Osteoblast (primary cell): ENCODE measurements around the gene PSD2. TPM values are rescaled to one million over a fixed set of nuclear protein-coding genes. Genes with fewer than 3 reads are reported as not detected.
A peak's percentile ranks its signal among the peaks of the same experiment; 100 is the strongest.

Experiments
- DNase-seq: peaks from one replicate; pipeline ENCODE4 v3.0.0; 2011; ENCODE audit warnings: low spot score, mixed read lengths; ENCODE audit not compliant: insufficient read length; ENCODE audit errors: missing footprints
- H2AFZ ChIP-seq: 2 replicates; pipeline ENCODE4 v1.6.0; 2011; ENCODE audit warnings: mild to moderate bottlenecking, low read length
- H3K27ac ChIP-seq: 2 replicates; pipeline ENCODE4 v1.5.1; 2011; ENCODE audit warnings: mild to moderate bottlenecking, low read depth, low read length, moderate library complexity
- H3K27me3 ChIP-seq: 2 replicates; pipeline ENCODE4 v1.6.0; 2012; ENCODE audit warnings: mild to moderate bottlenecking, control low read depth, inconsistent platforms, low read length, moderate library complexity; ENCODE audit not compliant: insufficient read depth
- H3K36me3 ChIP-seq: 2 replicates; pipeline ENCODE4 v1.5.1; 2011; ENCODE audit warnings: mild to moderate bottlenecking, low read length, control low read depth, moderate library complexity; ENCODE audit not compliant: insufficient read depth
- H3K4me1 ChIP-seq: 2 replicates; pipeline ENCODE4 v1.5.1; 2011; ENCODE audit warnings: mild to moderate bottlenecking, low read length, control low read depth, moderate library complexity; ENCODE audit not compliant: insufficient read depth
- H3K4me2 ChIP-seq: 2 replicates; pipeline ENCODE4 v1.6.0; 2011; ENCODE audit warnings: mild to moderate bottlenecking, low read length; ENCODE audit not compliant: insufficient read depth
- H3K4me3 ChIP-seq: fragments of 200-600 bp; sonication (generic); 3 replicates; pipeline ENCODE4 v1.5.1; 2012; ENCODE audit warnings: mild to moderate bottlenecking, low read length, inconsistent platforms; ENCODE audit not compliant: insufficient read depth
- H3K79me2 ChIP-seq: 2 replicates; pipeline ENCODE4 v1.6.0; 2012; ENCODE audit warnings: mild to moderate bottlenecking, low read length, control low read depth, inconsistent platforms; ENCODE audit not compliant: insufficient read depth
- H3K9me3 ChIP-seq: 2 replicates; pipeline ENCODE4 v1.5.1; 2011; ENCODE audit warnings: low read depth, low read length, control low read depth
- H4K20me1 ChIP-seq: 2 replicates; pipeline ENCODE4 v1.6.0; 2012; ENCODE audit warnings: mild to moderate bottlenecking, low read length, control low read depth; ENCODE audit not compliant: insufficient read depth
- CTCF ChIP-seq: IDR thresholded peaks from 2 replicates; pipeline ENCODE4 v1.5.1; 2011; ENCODE audit warnings: mild to moderate bottlenecking, low read depth, low read length, moderate library complexity; ENCODE audit errors: extremely low read depth
- total RNA-seq: library from RNA; depleted of rRNA; stranded (reverse); fragments of >200 nt; gene quantifications from 2 replicates; pipeline ENCODE4 v1.2.3, GENCODE V29; 2012

Gene PSD2
- total RNA-seq, 1 donor = 0.36 TPM

GRCh38 chr5:139855946-139856540 is 60.4 kb downstream of the PSD2 start:
- Histone ChIP-seq H3K4me3 (no peak overlapping the region), H3K27me3 (peaks cover 29% of the 10 kb centered on the region), H3K4me1 (no peaks in the 10 kb centered on the region), H3K4me2 (no peak overlapping the region), H4K20me1 (peaks cover 4% of the 10 kb centered on the region), H3K27ac (no peak overlapping the region), H2AFZ (no peak overlapping the region), H3K9me3 (no peaks in the 10 kb centered on the region), H3K36me3 (no peaks in the 10 kb centered on the region), H3K79me2 (no peaks in the 10 kb centered on the region)
- DNase-seq = no peak
- no peak for TF ChIP-seq CTCF

- H3K4me1 ChIP-seq = no peaks in the 10 kb centered on the region
- no peak overlapping the region for H3K27ac ChIP-seq
- no peaks in the 10 kb centered on the region for H3K36me3 ChIP-seq
- H3K4me3 ChIP-seq = no peak overlapping the region
- no peaks in the 10 kb centered on the region for H3K9me3 ChIP-seq
- no peak overlapping the region for H3K4me2 ChIP-seq
- H3K79me2 ChIP-seq = no peaks in the 10 kb centered on the region
- no peak for DNase-seq
- no peak overlapping the region for H2AFZ ChIP-seq
- peaks cover 32% of the 10 kb centered on the region for H3K27me3 ChIP-seq
- TF ChIP-seq CTCF = no peak
- peaks cover 4% of the 10 kb centered on the region for H4K20me1 ChIP-seq
Observed at GRCh38 chr5:139856714-139857113, 61.1 kb downstream of the PSD2 start.

GRCh38 chr5:139859013-139859412 is 63.4 kb downstream of the PSD2 start:
- H3K36me3 ChIP-seq = no peaks in the 10 kb centered on the region
- peak; percentile 26 for DNase-seq
- H3K79me2 ChIP-seq = no peaks in the 10 kb centered on the region
- no peaks in the 10 kb centered on the region for H3K9me3 ChIP-seq
- no peak overlapping the region for H3K4me2 ChIP-seq
- H4K20me1 ChIP-seq = no peaks in the 10 kb centered on the region
- peaks cover 32% of the 10 kb centered on the region for H3K27me3 ChIP-seq
- no peak overlapping the region for H2AFZ ChIP-seq
- H3K4me1 ChIP-seq = no peaks in the 10 kb centered on the region
- no peak for TF ChIP-seq CTCF
- H3K27ac ChIP-seq = no peak overlapping the region
- no peak overlapping the region for H3K4me3 ChIP-seq

- DNase-seq = peak; percentile 23
- Histone ChIP-seq H3K4me1 (no peaks in the 10 kb centered on the region), H3K27me3 (peaks cover 44% of the 10 kb centered on the region), H2AFZ (no peak overlapping the region), H3K4me2 (no peak overlapping the region), H3K4me3 (no peak overlapping the region), H4K20me1 (no peaks in the 10 kb centered on the region), H3K79me2 (no peaks in the 10 kb centered on the region), H3K27ac (no peak overlapping the region), H3K9me3 (no peaks in the 10 kb centered on the region), H3K36me3 (no peaks in the 10 kb centered on the region)
- TF ChIP-seq CTCF = no peak
Observed at GRCh38 chr5:139861021-139861888, 65.6 kb downstream of the PSD2 start.
